Measurements from ENCODE around the gene DSTN.

The DSTN gene

DNA sequence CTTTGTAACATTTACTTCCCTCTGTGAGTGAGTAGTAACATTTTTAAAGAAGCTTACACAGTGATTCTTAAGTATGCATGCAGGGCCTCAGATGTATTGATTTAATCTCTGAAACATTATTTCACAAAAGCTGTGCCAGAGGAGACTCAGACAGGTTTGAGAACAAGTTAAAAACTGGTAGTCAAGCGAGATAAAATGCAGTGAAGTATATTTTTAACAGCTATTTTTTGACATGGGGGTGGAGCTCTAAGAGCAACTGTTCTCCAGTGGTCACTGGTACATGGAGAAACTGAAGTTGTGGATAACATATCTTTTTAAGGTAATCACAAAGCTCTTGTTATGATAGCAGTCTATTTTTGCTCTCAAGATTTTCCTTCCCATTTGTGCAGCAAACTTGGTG lies 20.4 kb downstream of the DSTN start:
- Histone ChIP-seq H3K27me3 (ENCODE audit: control insufficient read depth, insufficient read depth, low read length, poor library complexity, severe bottlenecking) (no peaks in the 10 kb centered on the region), H3K9me3 (ENCODE audit: control insufficient read depth, low read length) (no peaks in the 10 kb centered on the region), H3K4me1 (ENCODE audit: control insufficient read depth, insufficient read depth, low read length) (no peaks in the 10 kb centered on the region), H3K36me3 (ENCODE audit: control insufficient read depth, insufficient read depth, low read length) (no peaks in the 10 kb centered on the region), H3K4me3 (ENCODE audit: insufficient read depth, low read depth, low read length) (no peak overlapping the region), H3K27ac (ENCODE audit: insufficient read depth, low read depth, low read length, poor library complexity, severe bottlenecking) (no peak overlapping the region)
- WGBS, 2 experiments: 88 to 93% methylated on average over 1 of the region's 1 CpG

DNA sequence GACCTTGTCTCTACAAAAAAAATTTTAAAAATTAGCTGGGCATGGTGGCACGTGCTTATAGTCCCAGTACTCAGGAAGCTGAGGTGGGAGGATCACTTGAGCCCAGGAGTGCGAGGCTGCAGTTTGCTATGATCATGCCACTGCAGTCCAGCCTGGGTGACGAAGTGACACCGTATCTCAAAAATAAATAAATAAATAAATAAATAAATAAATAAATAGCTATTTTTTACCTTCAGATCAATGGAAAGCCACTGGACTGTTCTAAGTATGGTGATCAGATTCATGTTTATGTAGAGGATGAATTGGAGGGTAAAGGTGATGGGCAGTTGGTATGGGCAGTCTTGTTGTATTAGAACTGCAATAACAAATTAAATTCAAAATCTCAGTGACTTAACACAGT lies 24.0 kb downstream of the DSTN start:
- Histone ChIP-seq H3K4me1 (ENCODE audit: control insufficient read depth, insufficient read depth, low read length) (no peaks in the 10 kb centered on the region), H3K27me3 (ENCODE audit: control insufficient read depth, insufficient read depth, low read length, poor library complexity, severe bottlenecking) (no peaks in the 10 kb centered on the region), H3K36me3 (ENCODE audit: control insufficient read depth, insufficient read depth, low read length) (no peaks in the 10 kb centered on the region), H3K4me3 (ENCODE audit: insufficient read depth, low read depth, low read length) (no peak overlapping the region), H3K27ac (ENCODE audit: insufficient read depth, low read depth, low read length, poor library complexity, severe bottlenecking) (no peak overlapping the region), H3K9me3 (ENCODE audit: control insufficient read depth, low read length) (no peaks in the 10 kb centered on the region)
- WGBS, 2 experiments: 98 to 100% methylated on average over 2 to 3 of the region's 4 CpGs

DNA sequence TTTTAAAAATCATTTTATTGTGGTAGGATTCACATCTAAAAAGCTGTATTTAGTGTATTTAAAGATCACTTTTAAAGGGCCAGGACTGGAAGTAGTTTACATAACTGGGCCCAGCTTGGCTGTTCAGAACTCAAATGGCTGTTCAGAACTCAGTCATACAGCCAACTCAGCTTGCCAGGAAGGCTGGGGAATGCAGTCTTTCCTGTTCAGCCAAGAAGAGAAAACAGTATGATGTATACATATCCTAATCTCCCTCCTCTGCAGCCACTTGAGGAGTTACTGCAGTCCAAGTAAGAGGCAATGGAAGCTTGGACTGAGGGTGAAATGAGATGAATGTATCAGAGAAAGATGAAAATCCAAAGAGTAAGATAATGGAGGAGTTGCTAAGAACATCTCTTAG lies 24.6 kb downstream of the DSTN start:
- Histone ChIP-seq H3K27ac (ENCODE audit: insufficient read depth, low read depth, low read length, poor library complexity, severe bottlenecking) (no peak overlapping the region), H3K4me3 (ENCODE audit: insufficient read depth, low read depth, low read length) (no peak overlapping the region)

DNA sequence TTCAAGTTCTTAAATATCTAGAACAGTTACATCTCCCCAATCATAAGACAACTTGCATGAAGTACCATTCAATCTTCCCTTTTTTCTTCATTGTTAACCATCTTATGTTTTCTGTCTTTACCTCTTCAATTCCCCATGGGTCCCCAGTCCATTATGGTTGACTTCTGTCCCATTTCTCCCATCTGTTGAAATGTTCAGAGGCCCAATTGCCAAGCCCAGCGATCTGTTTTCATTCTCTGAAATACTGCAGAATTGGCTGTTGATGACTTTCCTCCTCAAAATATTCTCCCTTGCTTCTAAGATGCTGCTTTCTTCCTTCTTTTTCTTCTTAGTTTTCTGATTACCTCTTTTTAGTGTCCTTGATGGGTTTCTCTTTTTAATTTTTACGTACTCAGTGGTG lies 26.0 kb downstream of the DSTN start:
- Histone ChIP-seq H3K27me3 (ENCODE audit: control insufficient read depth, insufficient read depth, low read length, poor library complexity, severe bottlenecking) (no peaks in the 10 kb centered on the region), H3K4me3 (ENCODE audit: insufficient read depth, low read depth, low read length) (no peak overlapping the region), H3K4me1 (ENCODE audit: control insufficient read depth, insufficient read depth, low read length) (no peaks in the 10 kb centered on the region), H3K27ac (ENCODE audit: insufficient read depth, low read depth, low read length, poor library complexity, severe bottlenecking) (no peak overlapping the region), H3K9me3 (ENCODE audit: control insufficient read depth, low read length) (no peaks in the 10 kb centered on the region), H3K36me3 (ENCODE audit: control insufficient read depth, insufficient read depth, low read length) (no peaks in the 10 kb centered on the region)
- 89 to 95% methylated on average over 2 of the region's 2 CpGs for WGBS, 2 experiments

More for the DNA sequence above, 24.6 kb downstream of the DSTN start:
- Histone ChIP-seq H3K4me1 (ENCODE audit: control insufficient read depth, insufficient read depth, low read length) (no peaks in the 10 kb centered on the region), H3K27me3 (ENCODE audit: control insufficient read depth, insufficient read depth, low read length, poor library complexity, severe bottlenecking) (no peaks in the 10 kb centered on the region), H3K9me3 (ENCODE audit: control insufficient read depth, low read length) (no peaks in the 10 kb centered on the region), H3K36me3 (ENCODE audit: control insufficient read depth, insufficient read depth, low read length) (no peaks in the 10 kb centered on the region)

DNA sequence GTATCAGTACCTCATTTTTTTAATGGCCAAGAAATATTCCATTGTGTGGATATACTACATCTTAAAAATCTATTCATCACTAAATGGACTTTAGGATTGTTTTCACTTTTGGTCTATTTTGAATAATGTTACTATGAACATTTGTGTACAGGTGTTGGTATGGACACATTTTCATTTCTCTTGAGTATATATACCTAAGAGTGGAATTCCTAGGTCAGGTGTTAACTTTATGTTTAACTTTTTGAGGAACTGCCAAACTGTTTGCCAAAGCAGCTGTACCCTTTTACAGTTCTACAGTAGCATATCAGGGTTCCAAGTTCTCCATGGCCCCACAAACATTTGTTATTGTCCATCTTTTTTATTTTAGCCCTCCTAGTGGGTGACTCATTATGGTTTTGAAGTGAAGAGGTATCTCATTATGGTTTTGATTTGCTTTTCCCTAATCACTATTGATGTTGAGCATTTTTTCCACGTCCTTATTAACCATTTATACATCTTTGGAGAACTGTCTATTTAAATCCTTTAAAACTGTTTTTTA lies 28.2 kb downstream of the DSTN start:
- Histone ChIP-seq H3K9me3 (ENCODE audit: control insufficient read depth, low read length) (no peaks in the 10 kb centered on the region), H3K27ac (ENCODE audit: insufficient read depth, low read depth, low read length, poor library complexity, severe bottlenecking) (no peak overlapping the region), H3K4me3 (ENCODE audit: insufficient read depth, low read depth, low read length) (no peak overlapping the region), H3K4me1 (ENCODE audit: control insufficient read depth, insufficient read depth, low read length) (no peaks in the 10 kb centered on the region), H3K27me3 (ENCODE audit: control insufficient read depth, insufficient read depth, low read length, poor library complexity, severe bottlenecking) (no peaks in the 10 kb centered on the region), H3K36me3 (ENCODE audit: control insufficient read depth, insufficient read depth, low read length) (no peaks in the 10 kb centered on the region)
- WGBS, 2 experiments: no CpG with 5 or more reads among the region's 1 CpG

DNA sequence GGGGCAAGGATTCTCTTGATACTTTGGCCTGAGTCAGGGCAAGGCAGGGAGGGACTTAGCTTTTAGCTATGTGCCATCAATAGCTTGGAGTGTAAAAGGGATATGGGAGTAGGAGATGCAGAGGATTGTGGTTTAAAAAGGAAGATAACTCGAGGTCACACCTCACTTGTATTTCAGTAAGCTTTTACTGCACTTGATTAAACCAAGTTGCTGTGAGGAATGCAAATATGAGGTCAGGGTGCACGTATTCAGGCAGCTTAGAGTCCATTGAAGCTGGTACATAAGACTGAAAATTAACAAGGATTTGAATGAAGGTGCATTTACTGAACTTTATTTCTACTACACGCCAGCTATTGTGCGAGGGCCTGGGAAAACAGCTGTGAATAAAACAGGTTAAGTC lies 32.1 kb downstream of the DSTN start:
- H3K27ac ChIP-seq (ENCODE audit: insufficient read depth, low read depth, low read length, poor library complexity, severe bottlenecking): no peak overlapping the region
- WGBS, 2 experiments: 68 to 76% methylated on average over 4 of the region's 4 CpGs

DNA sequence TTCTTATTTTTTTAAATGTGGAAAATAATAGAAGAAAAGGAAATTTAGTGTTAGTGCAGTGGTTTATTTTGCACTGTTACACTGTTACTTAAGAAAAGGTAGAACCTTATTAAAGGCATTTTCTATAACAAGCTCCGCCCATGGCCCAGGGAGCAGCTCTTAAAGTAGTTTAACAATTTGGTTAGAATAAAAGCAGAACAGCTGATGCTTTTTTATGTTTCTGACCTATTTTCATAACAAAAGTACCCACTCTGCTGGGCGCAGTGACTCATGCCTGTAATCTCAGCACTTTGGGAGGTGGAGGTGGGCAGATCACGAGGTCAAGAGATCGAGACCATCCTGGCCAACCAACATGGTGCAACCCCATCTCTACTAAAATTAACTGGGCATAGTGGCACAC lies 32.6 kb downstream of the DSTN start:
- no peak overlapping the region for H3K4me3 ChIP-seq (ENCODE audit: insufficient read depth, low read depth, low read length)
- H3K4me1 ChIP-seq (ENCODE audit: control insufficient read depth, insufficient read depth, low read length): no peaks in the 10 kb centered on the region
- H3K36me3 ChIP-seq (ENCODE audit: control insufficient read depth, insufficient read depth, low read length): peaks cover 4% of the 10 kb centered on the region
- WGBS, 2 experiments: 92 to 97% methylated on average over 4 of the region's 4 CpGs
- H3K9me3 ChIP-seq (ENCODE audit: control insufficient read depth, low read length): no peaks in the 10 kb centered on the region
- no peak overlapping the region for H3K27ac ChIP-seq (ENCODE audit: insufficient read depth, low read depth, low read length, poor library complexity, severe bottlenecking)
- H3K27me3 ChIP-seq (ENCODE audit: control insufficient read depth, insufficient read depth, low read length, poor library complexity, severe bottlenecking): no peaks in the 10 kb centered on the region

More for the DNA sequence above, 32.1 kb downstream of the DSTN start:
- Histone ChIP-seq H3K27me3 (ENCODE audit: control insufficient read depth, insufficient read depth, low read length, poor library complexity, severe bottlenecking) (no peaks in the 10 kb centered on the region), H3K4me3 (ENCODE audit: insufficient read depth, low read depth, low read length) (no peak overlapping the region), H3K4me1 (ENCODE audit: control insufficient read depth, insufficient read depth, low read length) (no peaks in the 10 kb centered on the region), H3K36me3 (ENCODE audit: control insufficient read depth, insufficient read depth, low read length) (peaks cover 4% of the 10 kb centered on the region), H3K9me3 (ENCODE audit: control insufficient read depth, low read length) (no peaks in the 10 kb centered on the region)

DNA sequence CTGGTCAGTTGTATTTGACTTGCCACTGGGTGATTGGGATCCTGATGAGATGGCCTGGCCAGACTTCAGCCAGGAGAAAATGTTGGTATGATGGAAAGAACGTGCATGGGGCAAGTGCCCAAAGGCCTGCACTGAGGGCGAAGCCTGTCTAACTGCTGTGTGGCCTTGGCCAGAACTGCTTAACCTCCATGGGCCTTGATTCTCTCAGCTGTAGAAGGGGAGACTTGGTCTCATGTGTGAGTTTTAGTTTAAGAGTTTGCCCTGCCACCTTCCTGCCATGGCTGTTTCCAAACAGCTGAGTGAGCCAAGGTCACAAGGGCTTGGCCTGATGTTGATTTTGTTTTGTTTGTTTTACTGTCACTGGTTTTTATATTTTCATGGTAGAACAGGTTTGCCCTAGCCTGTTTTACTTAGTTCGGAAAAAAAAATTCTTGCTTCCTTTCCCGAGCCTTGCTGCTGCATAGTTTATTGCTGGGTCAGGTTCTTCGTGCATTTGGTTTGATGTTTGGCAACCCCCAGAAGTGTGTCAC lies 35.3 kb downstream of the DSTN start:
- no peaks in the 10 kb centered on the region for H3K4me1 ChIP-seq (ENCODE audit: control insufficient read depth, insufficient read depth, low read length)
- WGBS, 2 experiments: 96 to 97% methylated on average over 5 of the region's 5 CpGs
- H3K27ac ChIP-seq (ENCODE audit: insufficient read depth, low read depth, low read length, poor library complexity, severe bottlenecking): no peak overlapping the region
- no peaks in the 10 kb centered on the region for H3K27me3 ChIP-seq (ENCODE audit: control insufficient read depth, insufficient read depth, low read length, poor library complexity, severe bottlenecking)
- H3K4me3 ChIP-seq (ENCODE audit: insufficient read depth, low read depth, low read length): no peak overlapping the region
- H3K9me3 ChIP-seq (ENCODE audit: control insufficient read depth, low read length): no peaks in the 10 kb centered on the region
- peaks cover 4% of the 10 kb centered on the region for H3K36me3 ChIP-seq (ENCODE audit: control insufficient read depth, insufficient read depth, low read length)

DNA sequence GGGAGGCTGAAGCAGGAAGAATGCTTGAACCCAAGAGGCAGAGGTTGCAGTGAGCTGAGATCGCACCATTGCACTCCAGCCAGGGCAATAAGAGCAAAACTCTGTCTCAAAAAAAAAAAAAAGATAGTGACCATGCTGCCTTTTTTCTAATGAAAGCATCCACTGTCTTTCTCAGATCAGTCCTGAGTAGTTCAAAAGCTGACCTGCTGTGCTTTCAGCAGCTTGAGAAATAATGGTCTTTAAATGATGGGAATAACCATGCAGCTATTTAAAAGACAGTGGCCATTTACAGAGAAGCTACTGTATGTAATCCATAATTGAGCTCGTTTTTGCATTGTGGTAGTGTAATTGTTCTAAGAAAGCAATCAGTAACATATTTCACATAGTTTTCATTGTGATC lies 36.1 kb downstream of the DSTN start:
- peaks cover 4% of the 10 kb centered on the region for H3K36me3 ChIP-seq (ENCODE audit: control insufficient read depth, insufficient read depth, low read length)
- no peaks in the 10 kb centered on the region for H3K4me1 ChIP-seq (ENCODE audit: control insufficient read depth, insufficient read depth, low read length)

DNA sequence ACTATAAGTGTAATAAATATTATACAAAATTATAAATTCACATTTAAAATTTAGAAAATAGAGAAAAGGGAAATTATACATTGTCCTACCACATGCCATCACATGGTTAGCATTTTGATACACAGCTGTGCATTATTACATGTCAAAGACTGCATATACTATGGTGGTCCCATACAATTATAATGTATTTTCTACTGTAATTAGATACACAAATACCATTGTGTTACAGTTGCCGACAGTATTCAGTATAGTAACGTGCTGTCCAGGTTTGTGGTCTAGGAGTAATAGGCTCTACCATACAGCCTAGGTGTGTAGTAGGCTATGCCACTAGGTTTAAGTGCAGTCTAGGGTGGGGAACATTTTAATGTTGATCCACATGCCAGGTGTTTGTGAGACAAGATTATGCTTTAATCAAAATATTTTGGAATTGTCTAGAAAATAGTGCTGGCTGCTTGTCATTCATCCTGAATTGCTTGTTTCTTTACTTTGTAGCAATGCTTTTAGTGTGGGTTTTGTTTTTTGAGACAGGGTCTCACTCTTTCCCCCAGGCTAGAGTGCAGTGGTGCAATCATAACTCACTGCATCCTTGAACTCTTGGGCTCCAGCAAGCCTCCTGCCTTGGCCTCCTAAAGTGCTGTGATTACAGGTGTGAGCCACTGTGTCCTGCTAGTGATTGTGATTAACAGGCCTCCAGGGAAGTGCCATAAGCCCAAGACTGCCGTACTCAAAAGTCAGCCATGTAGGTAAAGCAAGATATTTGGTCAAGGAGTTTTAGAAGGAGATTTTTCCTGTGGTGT lies 39.0 kb downstream of the DSTN start:
- Histone ChIP-seq H3K27ac (ENCODE audit: insufficient read depth, low read depth, low read length, poor library complexity, severe bottlenecking) (no peak overlapping the region), H3K36me3 (ENCODE audit: control insufficient read depth, insufficient read depth, low read length) (peaks cover 4% of the 10 kb centered on the region)
- 94 to 95% methylated on average over 3 of the region's 3 CpGs for WGBS, 2 experiments

More for the DNA sequence above, 36.1 kb downstream of the DSTN start:
- Histone ChIP-seq H3K27ac (ENCODE audit: insufficient read depth, low read depth, low read length, poor library complexity, severe bottlenecking) (peak overlapping the region; percentile 19), H3K4me3 (ENCODE audit: insufficient read depth, low read depth, low read length) (no peak overlapping the region), H3K27me3 (ENCODE audit: control insufficient read depth, insufficient read depth, low read length, poor library complexity, severe bottlenecking) (no peaks in the 10 kb centered on the region), H3K9me3 (ENCODE audit: control insufficient read depth, low read length) (no peaks in the 10 kb centered on the region)
- WGBS, 2 experiments: 93 to 96% methylated on average over 2 of the region's 2 CpGs

More for the DNA sequence above, 39.0 kb downstream of the DSTN start:
- Histone ChIP-seq H3K4me3 (ENCODE audit: insufficient read depth, low read depth, low read length) (no peak overlapping the region), H3K4me1 (ENCODE audit: control insufficient read depth, insufficient read depth, low read length) (no peaks in the 10 kb centered on the region), H3K9me3 (ENCODE audit: control insufficient read depth, low read length) (no peaks in the 10 kb centered on the region), H3K27me3 (ENCODE audit: control insufficient read depth, insufficient read depth, low read length, poor library complexity, severe bottlenecking) (no peaks in the 10 kb centered on the region)

All from ectodermal cell (in vitro differentiated cells).